ENCODE measurements around the gene QRFP.

DNA sequence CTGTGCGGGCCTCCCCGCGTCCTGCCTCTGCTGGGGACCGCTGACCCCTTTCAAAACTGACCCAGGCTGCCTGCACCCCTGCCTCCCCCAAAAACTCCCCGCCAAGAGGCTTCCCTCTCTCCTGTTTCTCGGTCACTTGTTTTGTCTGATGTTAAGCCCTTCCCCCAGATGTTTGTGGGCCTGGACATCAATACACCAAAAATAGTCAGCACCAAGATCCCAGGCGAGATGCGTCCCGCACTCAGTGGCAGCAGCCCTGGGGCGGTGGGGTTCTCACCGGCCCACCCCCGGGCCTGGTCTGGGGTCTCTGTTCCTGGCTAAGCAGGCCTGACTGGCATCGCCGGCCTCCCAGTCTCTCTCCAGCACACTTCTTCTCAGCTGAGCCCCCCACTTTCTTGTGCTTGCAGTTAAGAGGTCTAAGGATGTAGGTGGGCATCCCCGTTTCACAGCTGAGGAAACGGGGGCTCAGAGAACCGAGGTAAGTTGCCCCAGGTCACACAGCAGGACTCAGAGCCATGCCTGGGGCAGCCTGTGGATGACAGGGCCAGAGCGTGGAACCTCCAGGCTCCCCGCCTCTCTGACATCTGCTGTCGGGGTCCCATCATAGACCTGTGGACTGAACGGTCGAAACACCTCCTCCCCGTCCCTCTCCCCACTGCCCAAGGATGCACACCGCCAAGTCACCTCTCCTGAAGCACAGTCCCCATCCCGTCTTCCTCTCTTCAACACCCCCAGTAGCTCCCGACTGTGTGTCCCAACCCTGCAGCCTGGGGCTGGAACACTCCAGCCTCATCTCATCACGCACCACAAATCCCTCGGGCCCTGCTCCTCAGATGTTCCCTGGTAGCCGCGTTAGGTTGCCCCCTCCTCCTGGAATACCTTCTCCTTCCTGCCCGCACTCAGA is 25.6 kb upstream of the QRFP start:
- TF ChIP-seq CTCF (IDR thresholded peaks at IDR 0.05) (no peak), POLR2A (IDR thresholded peaks at IDR 0.05) (no peak)

All from thyroid gland (tissue), 4 donors.